GM12865 (cell line): ENCODE data around the gene FLOT1.
"Not testable (repeated sequence)": the region's sequence is repeated elsewhere in the genome, so short reads cannot be mapped to it uniquely, and the experiment has no call there.

Experiments used
- DNase-seq: peaks from one replicate; pipeline ENCODE4 v3.0.0; 2010; ENCODE audit warnings: low read depth
- H3K4me3 ChIP-seq: 2 replicates; pipeline ENCODE4 v1.5.1; 2011; ENCODE audit warnings: mild to moderate bottlenecking, low read depth, low read length, control low read depth
- CTCF ChIP-seq: IDR thresholded peaks from 2 replicates; pipeline ENCODE4 v1.5.1; 2011; ENCODE audit warnings: low read length, control low read depth, low read depth, inconsistent platforms; ENCODE audit not compliant: insufficient read depth; ENCODE audit errors: missing control alignments

The FLOT1 gene

GRCh38 chr6:30719791-30720737 lies 22.4 kb downstream of the FLOT1 start, which contains the start of gene TUBB:
Gene TUBB (plus strand): TSS chr6:30720352. CDS start chr6:30720507, 155 bp downstream.
- DNase-seq = peak; percentile 98
- peak within 1 kb of the TSS; percentile 92 for H3K4me3 ChIP-seq

GRCh38 chr6:30719356-30719755 lies 23.1 kb downstream of the FLOT1 start:
- peak; percentile 58 for DNase-seq
- H3K4me3 ChIP-seq = peak overlapping the region; percentile 92
- TF ChIP-seq CTCF = no peak

More at GRCh38 chr6:30719791-30720737, 22.4 kb downstream of the FLOT1 start, which contains the start of gene TUBB:
- TF ChIP-seq CTCF = no peak

- DNase-seq = not testable (repeated sequence)
- H3K4me3 ChIP-seq = peak overlapping the region; percentile 92
Measured at GRCh38 chr6:30717845-30718720, 24.4 kb downstream of the FLOT1 start.

GRCh38 chr6:30717129-30717844 lies 25.2 kb downstream of the FLOT1 start, which contains the start of gene MDC1:
Gene MDC1 (minus strand): TSS chr6:30717281. CDS start chr6:30715175, 2,106 bp downstream.
- peak within 1 kb of the TSS; percentile 92 for H3K4me3 ChIP-seq
- no peak for TF ChIP-seq CTCF

DNA sequence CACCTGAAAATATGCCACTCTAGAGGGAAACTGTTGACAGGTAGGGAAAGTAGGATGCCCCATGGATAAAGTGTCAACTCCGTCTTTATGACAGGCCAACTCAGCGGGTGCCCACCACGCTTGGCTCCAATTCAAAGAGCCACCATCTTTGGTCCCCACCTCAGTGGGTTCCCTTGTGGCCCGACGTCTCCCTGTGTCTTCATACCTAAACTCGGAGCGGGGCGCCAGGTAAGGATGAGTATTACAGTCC lies 25.7 kb downstream of the FLOT1 start:
- no peak for TF ChIP-seq CTCF
- peak overlapping the region; percentile 71 for H3K4me3 ChIP-seq
- no peak for DNase-seq

More at GRCh38 chr6:30717129-30717844, 25.2 kb downstream of the FLOT1 start, which contains the start of gene MDC1:
- DNase-seq = peak; percentile 100

- no peak for DNase-seq
- H3K4me3 ChIP-seq = no peak overlapping the region
- no peak for TF ChIP-seq CTCF
Measured at GRCh38 chr6:30714263-30714662, 28.2 kb downstream of the FLOT1 start.
